IPS-NIHi11 (cell line): ENCODE data around the gene ZCCHC8.

ENCODE experiments used
- DNase-seq: peaks from one replicate; pipeline ENCODE4 v3.0.0; 2012; ENCODE audit warnings: mixed read lengths, low spot score

Gene ZCCHC8

DNA sequence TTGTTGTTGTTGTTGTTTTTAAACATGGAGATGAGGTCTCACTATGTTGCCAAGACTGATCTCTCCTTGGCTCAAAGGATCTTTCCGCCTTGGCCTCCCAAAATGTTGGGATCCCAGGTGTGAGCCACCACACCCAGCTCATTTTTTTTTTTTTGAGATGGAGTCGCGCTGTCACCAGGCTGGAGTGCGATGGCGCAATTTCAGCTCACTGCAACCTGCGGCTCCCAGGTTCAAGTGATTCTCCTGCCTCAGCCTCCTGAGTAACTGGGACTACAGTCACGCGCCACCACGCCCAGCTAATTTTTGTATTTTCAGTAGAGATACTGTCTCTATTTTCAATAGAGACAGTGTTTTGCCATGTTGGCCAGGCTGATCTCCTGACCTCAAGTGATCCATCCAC, 73.3 kb downstream of the ZCCHC8 start:
- DNase-seq = no peak

DNA sequence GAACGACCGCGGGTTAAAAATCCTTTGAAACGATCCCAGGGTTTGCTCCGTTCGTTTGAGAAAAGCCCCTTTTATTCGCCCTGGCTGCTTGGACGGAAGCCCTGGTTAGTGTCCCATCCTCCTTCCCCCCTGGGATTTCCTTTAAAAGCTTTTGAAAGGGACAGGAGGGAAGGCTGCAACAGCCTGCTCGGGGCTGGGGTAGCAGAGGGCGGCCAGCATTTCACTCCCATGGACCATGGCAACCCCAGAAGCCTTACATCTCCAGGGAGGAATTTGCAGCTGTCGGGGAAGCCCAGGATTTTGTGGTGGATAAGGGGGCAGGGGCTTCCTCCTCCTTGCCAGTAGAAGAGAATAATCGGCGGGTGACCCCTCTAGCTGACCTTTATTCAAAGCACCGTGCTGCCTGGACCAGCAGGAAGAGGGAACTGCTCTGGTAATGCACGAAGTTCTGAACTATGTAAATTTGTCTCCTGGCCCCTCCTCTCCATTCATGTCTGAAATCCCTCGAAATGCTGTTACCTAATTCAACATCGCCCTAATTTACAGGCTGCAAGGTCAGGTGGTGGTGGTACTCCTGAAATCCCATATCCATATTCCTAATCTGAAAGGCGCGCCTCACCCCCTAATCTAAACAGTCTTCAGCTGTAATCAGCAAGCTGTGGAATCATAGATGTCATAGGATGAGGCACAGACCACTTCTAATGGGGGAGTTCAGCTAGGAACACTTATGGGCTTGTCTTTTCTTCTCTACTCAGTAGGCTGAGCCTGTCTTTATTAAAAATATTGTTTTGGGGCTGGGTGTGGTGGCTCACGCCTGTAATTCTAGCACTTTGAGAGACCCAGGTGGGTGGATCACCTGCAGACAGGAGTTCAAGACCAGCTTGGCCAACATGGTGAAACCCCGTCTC, 77.2 kb downstream of the ZCCHC8 start:
- DNase-seq = peak; percentile 46

DNA sequence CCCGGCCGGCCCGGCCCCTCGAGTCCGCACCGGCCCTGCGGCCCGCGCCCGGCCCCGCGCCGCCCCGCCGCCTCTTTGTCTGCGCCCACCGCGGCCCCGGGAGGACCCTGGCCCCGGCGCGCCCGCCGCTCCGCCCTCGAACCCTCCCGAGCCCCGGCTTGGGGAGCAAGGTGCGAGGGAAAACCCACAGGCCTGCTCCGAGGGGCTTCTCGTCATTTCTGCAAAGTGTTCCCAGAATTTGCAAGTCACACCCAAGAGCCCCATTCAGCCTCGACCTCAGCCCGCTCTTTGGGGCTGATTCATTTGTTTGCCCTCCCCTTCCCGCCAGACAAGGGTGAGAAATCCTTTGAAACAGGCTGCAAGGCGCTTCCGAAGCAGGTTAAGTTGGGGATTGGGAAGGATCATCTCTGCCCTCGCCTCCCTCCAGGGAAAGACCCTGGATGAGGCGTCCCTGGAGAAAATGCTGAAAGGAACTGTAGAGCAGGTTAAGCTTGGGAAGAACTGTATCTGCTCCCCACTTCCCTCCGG, 77.9 kb downstream of the ZCCHC8 start:
- DNase-seq = no peak

DNA sequence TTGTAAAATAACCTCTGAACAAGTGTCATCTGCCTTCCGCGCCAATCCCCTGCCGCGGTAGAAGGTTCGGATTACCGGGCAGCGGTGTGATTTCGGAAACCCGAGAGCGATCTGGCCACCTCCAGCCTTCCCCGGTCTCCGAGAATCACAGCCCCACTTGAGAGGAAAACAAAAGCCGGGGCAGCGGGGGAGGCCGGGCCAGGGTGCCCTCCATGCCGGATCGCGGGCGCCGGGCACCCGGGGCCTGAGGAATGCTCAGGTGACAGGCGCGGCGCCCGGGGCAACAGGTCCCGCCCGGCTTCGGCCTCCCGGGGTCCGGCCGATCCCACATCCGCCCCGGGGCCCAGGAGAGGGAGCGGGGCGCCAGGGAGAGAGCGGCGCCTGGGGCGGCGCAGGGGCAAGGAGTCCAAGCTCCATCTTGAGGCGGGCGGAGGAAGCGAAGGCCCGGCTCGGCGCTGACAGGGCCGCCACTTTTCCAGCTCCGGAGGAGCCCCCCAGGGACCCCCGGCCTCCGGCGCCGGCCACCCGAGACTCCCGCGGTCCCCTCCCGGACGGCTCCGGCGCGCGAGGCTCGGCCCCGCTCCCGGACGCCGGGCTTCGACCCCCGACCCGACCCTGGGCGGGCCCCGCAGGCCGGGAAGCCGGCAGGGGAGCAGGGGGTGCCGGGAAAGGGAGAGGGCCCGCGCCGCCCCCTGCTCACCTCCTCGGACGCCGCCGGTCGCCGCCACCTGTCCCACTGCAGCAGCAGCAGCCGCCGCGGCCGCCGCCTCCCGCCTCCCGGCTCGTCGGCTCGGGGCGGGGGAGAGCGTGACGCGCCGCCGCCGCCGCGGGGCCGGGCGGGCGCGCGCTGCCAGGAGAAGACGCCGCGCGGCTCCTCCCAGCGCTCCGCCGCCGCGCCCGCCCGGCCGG, 78.7 kb downstream of the ZCCHC8 start, which contains the start of gene CLIP1:
Gene CLIP1, minus strand, starts transcription at position 849 of the 909 bp plus-strand sequence. CDS start 42,217 bp downstream, outside the sequence.
- DNase-seq = peak; percentile 82
